Fibroblast of the aortic adventitia (primary cell): Measurements from ENCODE around the gene HBG2. TPM values are rescaled to one million over a fixed set of nuclear protein-coding genes. Genes with fewer than 3 reads are reported as not detected.

Experiments used
- DNase-seq: peaks from one replicate; pipeline ENCODE4 v3.0.0-alpha.2; 2010; ENCODE audit warnings: low read depth
- H3K4me3 ChIP-seq: 2 replicates; pipeline ENCODE4 v1.5.1; 2011; ENCODE audit warnings: low read depth, mild to moderate bottlenecking, control low read depth, low read length, moderate library complexity
- total RNA-seq: library from RNA; depleted of rRNA; stranded (reverse); fragments of >200 nt; gene quantifications from 2 replicates; pipeline ENCODE4 v1.2.3, GENCODE V29; 2012; ENCODE audit warnings: low replicate concordance
- TF ChIP-seq, protein P1 (sequence below): IDR thresholded peaks from 2 replicates; pipeline ENCODE4 v1.5.1; 2011; ENCODE audit warnings: mild to moderate bottlenecking, low read length, control low read depth, inconsistent platforms; ENCODE audit not compliant: insufficient read depth

Gene HBG2
- total RNA-seq, 1 donor: not detected

DNA sequence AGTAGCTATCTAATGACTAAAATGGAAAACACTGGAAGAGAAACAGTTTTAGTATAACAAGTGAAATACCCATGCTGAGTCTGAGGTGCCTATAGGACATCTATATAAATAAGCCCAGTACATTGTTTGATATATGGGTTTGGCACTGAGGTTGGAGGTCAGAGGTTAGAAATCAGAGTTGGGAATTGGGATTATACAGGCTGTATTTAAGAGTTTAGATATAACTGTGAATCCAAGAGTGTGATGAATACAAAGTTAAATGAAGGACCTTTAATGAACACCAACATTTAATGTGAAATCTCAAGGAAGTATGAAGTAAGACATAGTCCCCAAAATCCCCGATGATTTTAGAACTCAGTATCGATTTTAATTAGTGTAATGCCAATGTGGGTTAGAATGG, 17.2 kb downstream of the HBG2 start:
- no peak overlapping the region for H3K4me3 ChIP-seq
- no peak for DNase-seq
- TF ChIP-seq, protein P1, sequence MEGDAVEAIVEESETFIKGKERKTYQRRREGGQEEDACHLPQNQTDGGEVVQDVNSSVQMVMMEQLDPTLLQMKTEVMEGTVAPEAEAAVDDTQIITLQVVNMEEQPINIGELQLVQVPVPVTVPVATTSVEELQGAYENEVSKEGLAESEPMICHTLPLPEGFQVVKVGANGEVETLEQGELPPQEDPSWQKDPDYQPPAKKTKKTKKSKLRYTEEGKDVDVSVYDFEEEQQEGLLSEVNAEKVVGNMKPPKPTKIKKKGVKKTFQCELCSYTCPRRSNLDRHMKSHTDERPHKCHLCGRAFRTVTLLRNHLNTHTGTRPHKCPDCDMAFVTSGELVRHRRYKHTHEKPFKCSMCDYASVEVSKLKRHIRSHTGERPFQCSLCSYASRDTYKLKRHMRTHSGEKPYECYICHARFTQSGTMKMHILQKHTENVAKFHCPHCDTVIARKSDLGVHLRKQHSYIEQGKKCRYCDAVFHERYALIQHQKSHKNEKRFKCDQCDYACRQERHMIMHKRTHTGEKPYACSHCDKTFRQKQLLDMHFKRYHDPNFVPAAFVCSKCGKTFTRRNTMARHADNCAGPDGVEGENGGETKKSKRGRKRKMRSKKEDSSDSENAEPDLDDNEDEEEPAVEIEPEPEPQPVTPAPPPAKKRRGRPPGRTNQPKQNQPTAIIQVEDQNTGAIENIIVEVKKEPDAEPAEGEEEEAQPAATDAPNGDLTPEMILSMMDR: no peak

- DNase-seq: no peak
- H3K4me3 ChIP-seq: no peak overlapping the region
- TF ChIP-seq, protein P1: no peak
Measured at GRCh38 chr11:5235364-5236095, 19.1 kb downstream of the HBG2 start.

GRCh38 chr11:5234381-5234834, 20.2 kb downstream of the HBG2 start, which contains the start of gene HBD:
Gene HBD, minus strand, starts transcription at chr11:5234483. Its CDS starts 50 bp downstream, at chr11:5234433.
- TF ChIP-seq, protein P1: no peak
- DNase-seq: peak; percentile 71
- no peak within 1 kb of the TSS for H3K4me3 ChIP-seq

- no peak for DNase-seq
- H3K4me3 ChIP-seq: no peak overlapping the region
- TF ChIP-seq, protein P1: no peak
Measured at GRCh38 chr11:5233307-5233706, 21.3 kb downstream of the HBG2 start.

DNA sequence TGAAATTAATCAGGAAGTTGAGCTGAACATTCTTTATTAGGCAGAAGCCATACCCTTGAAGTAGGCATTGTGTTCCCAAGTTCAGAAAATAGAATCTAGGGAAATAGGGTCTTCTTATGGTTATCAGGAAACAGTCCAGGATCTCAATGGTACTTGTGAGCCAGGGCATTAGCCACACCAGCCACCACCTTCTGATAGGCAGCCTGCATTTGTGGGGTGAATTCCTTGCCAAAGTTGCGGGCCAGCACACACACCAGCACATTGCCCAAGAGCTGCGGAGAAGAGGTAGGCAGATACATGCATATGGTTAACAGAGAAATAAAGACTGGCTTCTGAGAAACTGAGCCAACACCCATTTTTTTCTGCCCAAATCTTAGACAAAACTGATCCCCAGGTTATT, 21.8 kb downstream of the HBG2 start:
- TF ChIP-seq, protein P1: no peak
- DNase-seq: no peak
- no peak overlapping the region for H3K4me3 ChIP-seq

DNA sequence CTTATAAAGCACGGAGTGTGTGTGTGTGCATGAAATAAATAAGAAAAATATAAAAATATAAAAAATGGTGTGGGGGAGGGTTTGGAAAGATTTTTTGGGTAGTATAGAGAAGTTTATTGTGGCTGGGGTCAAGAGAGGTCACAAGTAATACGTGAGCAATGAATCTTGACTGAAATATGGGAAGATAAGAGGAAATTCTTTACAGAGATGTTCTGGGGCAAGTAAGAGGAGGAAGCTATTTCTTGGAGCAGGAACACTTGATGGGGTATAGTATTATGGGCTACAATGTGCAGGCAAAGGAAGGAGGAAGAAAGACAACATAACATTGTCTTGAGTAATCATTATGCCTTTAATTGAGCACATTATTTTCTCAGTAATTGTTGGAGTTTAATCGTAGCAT, 22.4 kb downstream of the HBG2 start:
- TF ChIP-seq, protein P1: no peak
- H3K4me3 ChIP-seq: no peak overlapping the region
- DNase-seq: no peak
